Erythroblast (primary cell): ENCODE measurements around the gene KANSL1.

Experiments
- GATA1 ChIP-seq: IDR thresholded peaks from 2 replicates; pipeline ENCODE4 v1.6.1; 2011; ENCODE audit warnings: low read depth, mild to moderate bottlenecking, control low read depth, low read length, moderate library complexity
- POLR2A ChIP-seq: IDR thresholded peaks from 2 replicates; pipeline ENCODE4 v1.6.1; 2011; ENCODE audit warnings: mild to moderate bottlenecking, low read length

GRCh38 chr17:46202424-46202823 lies 9.2 kb upstream of the KANSL1 start:
- TF ChIP-seq POLR2A (no peak), GATA1 (no peak)
